GM19328 (cell line): ENCODE measurements around the gene RAD21L1.

Source experiments
- ATAC-seq: cut with Tn5 transposase; IDR thresholded peaks from one replicate; pipeline ENCODE4 v1.9.1; 2021; ENCODE audit warnings: mild to moderate bottlenecking, moderate library complexity; ENCODE audit not compliant: unreplicated experiment

The RAD21L1 gene

GRCh38 chr20:1225783-1226654 lies at the start of gene RAD21L1:
RAD21L1 (plus strand) TSS chr20:1226044; CDS start chr20:1228454, 2,410 bp downstream.
- no peak for ATAC-seq

- no peak for ATAC-seq
These were observed 48.2 kb upstream of the RAD21L1 start for GRCh38 chr20:1177680-1178079.

GRCh38 chr20:1178103-1178502 lies 47.7 kb upstream of the RAD21L1 start:
- ATAC-seq, result no peak

GRCh38 chr20:1178623-1179022 lies 47.2 kb upstream of the RAD21L1 start:
- ATAC-seq, result no peak

- ATAC-seq, result no peak
These were observed 44.9 kb upstream of the RAD21L1 start for GRCh38 chr20:1180949-1181348.

GRCh38 chr20:1182106-1182505 lies 43.7 kb upstream of the RAD21L1 start:
- ATAC-seq, result no peak

- no peak for ATAC-seq
These were observed 42.7 kb upstream of the RAD21L1 start for GRCh38 chr20:1183153-1183552.

GRCh38 chr20:1184260-1184637 lies 41.6 kb upstream of the RAD21L1 start:
- no peak for ATAC-seq

GRCh38 chr20:1184638-1185315 lies 41.1 kb upstream of the RAD21L1 start, which contains the start of gene TMEM74B:
TMEM74B (minus strand) TSS chr20:1184981; CDS start chr20:1183801, 1,180 bp downstream.
- ATAC-seq, result no peak

- no peak for ATAC-seq
These were observed 40.5 kb upstream of the RAD21L1 start for GRCh38 chr20:1185316-1185741.

- no peak for ATAC-seq
These were observed 40.0 kb upstream of the RAD21L1 start for GRCh38 chr20:1185790-1186334.

- ATAC-seq, result no peak
These were observed 39.4 kb upstream of the RAD21L1 start for GRCh38 chr20:1186367-1186991.

GRCh38 chr20:1187605-1188171 lies 38.2 kb upstream of the RAD21L1 start:
- no peak for ATAC-seq

- ATAC-seq, result no peak
These were observed 37.5 kb upstream of the RAD21L1 start for GRCh38 chr20:1188347-1188746.

- ATAC-seq, result no peak
These were observed 36.0 kb upstream of the RAD21L1 start for GRCh38 chr20:1189827-1190226.

GRCh38 chr20:1190847-1191246 lies 35.0 kb upstream of the RAD21L1 start:
- no peak for ATAC-seq

- no peak for ATAC-seq
These were observed 34.5 kb upstream of the RAD21L1 start for GRCh38 chr20:1191299-1191698.

- no peak for ATAC-seq
These were observed 30.6 kb upstream of the RAD21L1 start for GRCh38 chr20:1195226-1195625.

- no peak for ATAC-seq
These were observed 29.2 kb upstream of the RAD21L1 start for GRCh38 chr20:1196634-1197033.

- ATAC-seq, result no peak
These were observed 28.0 kb upstream of the RAD21L1 start for GRCh38 chr20:1197801-1198200.

- ATAC-seq, result no peak
These were observed 27.1 kb upstream of the RAD21L1 start for GRCh38 chr20:1198751-1199150.
